Adipocyte (in vitro differentiated cells): Measurements from ENCODE around the gene CDH4.

Experiments used
- DNase-seq: peaks from one replicate; pipeline ENCODE4 v3.0.0-alpha.2; 2015; ENCODE audit warnings: low read depth
- H3K27me3 ChIP-seq: replicated peaks from 2 replicates; pipeline ENCODE4 v1.7.0; 2013; ENCODE audit warnings: mild to moderate bottlenecking, low read length, moderate library complexity; ENCODE audit not compliant: control insufficient read depth, insufficient read depth
- H3K36me3 ChIP-seq: 2 replicates; pipeline ENCODE4 v1.7.0; 2013; ENCODE audit warnings: low read length, mild to moderate bottlenecking, moderate library complexity; ENCODE audit not compliant: control insufficient read depth, insufficient read depth, severe bottlenecking
- H3K4me1 ChIP-seq: 2 replicates; pipeline ENCODE4 v1.7.0; 2013; ENCODE audit warnings: mild to moderate bottlenecking, low read length, moderate library complexity; ENCODE audit not compliant: control insufficient read depth, insufficient read depth
- H3K4me3 ChIP-seq: 2 replicates; pipeline ENCODE4 v1.7.0; 2013; ENCODE audit warnings: mild to moderate bottlenecking, low read length, moderate library complexity
- H3K9ac ChIP-seq: 2 replicates; pipeline ENCODE4 v1.7.0; 2013; ENCODE audit warnings: mild to moderate bottlenecking, low read length, moderate library complexity
- H3K9me3 ChIP-seq: 2 replicates; pipeline ENCODE4 v1.7.0; 2013; ENCODE audit warnings: mild to moderate bottlenecking, low read length, moderate library complexity; ENCODE audit not compliant: control insufficient read depth

CDH4 gene

DNA sequence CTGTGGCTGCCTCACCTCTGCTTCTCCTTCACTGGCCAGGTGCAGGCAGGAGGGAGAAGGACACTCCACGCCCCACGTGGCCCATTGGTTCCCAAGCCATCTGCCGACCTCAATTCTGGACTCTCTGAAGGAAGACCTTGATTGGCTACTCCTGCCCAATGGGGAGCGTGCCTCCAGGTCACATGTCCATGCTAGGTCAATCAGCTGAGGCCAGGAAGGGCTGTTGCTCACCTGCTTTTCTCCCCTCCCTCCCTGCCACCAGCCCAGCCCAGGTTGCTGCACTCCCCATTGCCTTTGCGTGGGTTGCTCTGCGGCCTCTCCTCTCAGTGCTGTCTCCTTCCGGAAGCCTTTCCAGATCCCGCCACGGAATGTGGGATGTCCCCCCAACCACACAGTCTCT lies 21.9 kb upstream of the CDH4 start:
- H3K9me3 ChIP-seq, result no peaks in the 10 kb centered on the region
- no peak overlapping the region for H3K9ac ChIP-seq
- H3K36me3 ChIP-seq, result no peaks in the 10 kb centered on the region
- H3K4me1 ChIP-seq, result no peaks in the 10 kb centered on the region
- H3K4me3 ChIP-seq, result no peak overlapping the region
- DNase-seq, result no peak
- H3K27me3 ChIP-seq, result peaks cover 10% of the 10 kb centered on the region

DNA sequence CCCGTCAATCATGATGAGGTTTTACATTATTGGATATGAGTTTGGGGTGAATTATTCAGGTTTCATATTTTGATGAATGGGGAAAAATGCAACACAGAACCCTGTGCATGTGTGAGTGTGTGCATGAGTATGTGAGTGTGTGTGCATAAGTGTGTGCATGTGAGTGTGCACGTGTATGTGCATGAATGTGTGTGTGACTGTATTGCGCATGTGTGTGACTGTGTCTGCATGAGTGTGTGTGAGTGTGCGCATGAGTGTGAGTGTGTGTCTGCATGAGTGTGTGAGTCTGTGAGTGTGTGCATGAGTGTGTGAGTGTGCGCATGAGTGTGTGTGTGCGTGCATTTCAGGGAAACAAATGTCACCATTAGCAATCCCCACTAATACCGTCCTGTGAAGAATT lies 18.5 kb upstream of the CDH4 start:
- no peak overlapping the region for H3K4me3 ChIP-seq
- no peak overlapping the region for H3K9ac ChIP-seq
- H3K27me3 ChIP-seq, result peaks cover 21% of the 10 kb centered on the region
- no peaks in the 10 kb centered on the region for H3K9me3 ChIP-seq
- no peaks in the 10 kb centered on the region for H3K36me3 ChIP-seq
- H3K4me1 ChIP-seq, result no peaks in the 10 kb centered on the region
- DNase-seq, result no peak

DNA sequence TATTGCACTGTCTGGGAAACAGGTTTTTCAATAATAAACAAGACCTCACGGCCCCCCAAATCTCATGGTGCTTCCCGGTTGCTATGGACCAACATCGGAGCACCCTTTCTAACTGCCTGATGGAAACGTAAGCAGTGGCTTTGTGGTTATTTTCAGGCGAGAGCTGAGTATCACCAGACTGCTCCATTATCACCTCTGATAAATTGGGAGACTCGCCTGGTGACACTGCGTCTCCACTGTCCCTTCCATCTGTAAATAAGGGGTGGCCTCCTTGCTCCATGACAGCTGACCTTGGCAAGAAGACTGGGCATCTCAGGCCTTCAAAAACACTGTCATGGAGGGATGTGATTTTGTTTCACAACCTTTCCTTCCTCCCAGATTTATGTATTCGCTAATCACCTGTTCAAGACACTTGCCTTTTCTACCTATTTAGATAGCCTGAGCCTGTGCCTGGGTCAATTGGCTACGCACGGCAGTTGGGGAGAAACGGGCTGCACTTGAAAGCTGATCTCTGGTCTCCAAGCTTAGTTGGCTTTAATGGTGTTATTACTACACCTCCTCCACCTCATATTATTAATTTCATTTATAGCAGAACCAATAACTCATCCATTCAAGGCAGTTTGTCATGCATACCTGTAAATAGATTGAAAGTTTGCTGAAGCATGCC lies 17.7 kb upstream of the CDH4 start:
- no peak for DNase-seq
- peaks cover 22% of the 10 kb centered on the region for H3K27me3 ChIP-seq
- H3K4me1 ChIP-seq, result no peaks in the 10 kb centered on the region
- no peak overlapping the region for H3K9ac ChIP-seq
- H3K36me3 ChIP-seq, result no peaks in the 10 kb centered on the region
- no peak overlapping the region for H3K4me3 ChIP-seq
- peaks cover 1% of the 10 kb centered on the region for H3K9me3 ChIP-seq

DNA sequence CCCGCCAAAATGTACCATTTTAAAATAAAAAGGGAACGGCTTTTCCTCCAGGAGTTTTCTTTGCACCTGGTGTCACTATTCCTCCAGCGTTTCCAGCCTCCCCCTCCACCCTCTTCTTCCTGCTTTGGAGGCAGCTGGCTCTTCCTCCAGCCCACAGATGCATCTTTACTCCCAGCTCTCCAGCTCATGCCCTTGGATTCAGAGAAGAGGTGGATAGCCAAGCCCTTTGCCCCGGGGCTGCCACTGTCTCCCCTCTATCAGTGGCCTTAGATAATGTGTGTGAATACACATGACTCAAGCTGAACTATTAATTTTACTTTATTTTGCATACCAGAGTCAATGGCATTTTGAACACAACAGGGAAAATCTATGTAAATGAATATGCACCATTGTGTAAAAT lies 15.3 kb upstream of the CDH4 start:
- Histone ChIP-seq H3K4me1 (no peaks in the 10 kb centered on the region), H3K9me3 (peaks cover 22% of the 10 kb centered on the region), H3K9ac (no peak overlapping the region), H3K27me3 (peaks cover 34% of the 10 kb centered on the region), H3K4me3 (no peak overlapping the region), H3K36me3 (no peaks in the 10 kb centered on the region)
- DNase-seq, result no peak

DNA sequence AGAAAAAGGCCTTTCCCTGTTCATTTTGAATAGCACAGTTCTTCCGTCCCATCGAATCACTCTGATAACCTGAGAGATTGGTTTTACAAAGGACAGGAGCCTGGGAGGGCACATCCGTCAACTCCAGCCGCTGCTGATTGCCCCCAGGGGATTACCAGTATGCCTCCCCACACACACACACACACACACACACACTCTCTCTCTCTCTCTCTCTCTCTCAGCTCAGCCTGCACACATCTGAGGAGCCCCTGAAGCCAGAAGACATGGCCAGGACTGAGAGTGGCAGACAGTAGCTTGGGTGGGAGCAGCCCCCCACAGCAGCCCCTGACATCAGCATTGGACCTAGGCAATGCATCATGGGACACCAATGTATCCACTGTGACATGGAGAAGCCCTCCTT lies 13.2 kb upstream of the CDH4 start:
- H3K27me3 ChIP-seq, result peaks cover 42% of the 10 kb centered on the region
- H3K4me1 ChIP-seq, result no peaks in the 10 kb centered on the region
- H3K9ac ChIP-seq, result no peak overlapping the region
- no peak overlapping the region for H3K4me3 ChIP-seq
- no peak for DNase-seq
- H3K36me3 ChIP-seq, result no peaks in the 10 kb centered on the region
- peaks cover 36% of the 10 kb centered on the region for H3K9me3 ChIP-seq

DNA sequence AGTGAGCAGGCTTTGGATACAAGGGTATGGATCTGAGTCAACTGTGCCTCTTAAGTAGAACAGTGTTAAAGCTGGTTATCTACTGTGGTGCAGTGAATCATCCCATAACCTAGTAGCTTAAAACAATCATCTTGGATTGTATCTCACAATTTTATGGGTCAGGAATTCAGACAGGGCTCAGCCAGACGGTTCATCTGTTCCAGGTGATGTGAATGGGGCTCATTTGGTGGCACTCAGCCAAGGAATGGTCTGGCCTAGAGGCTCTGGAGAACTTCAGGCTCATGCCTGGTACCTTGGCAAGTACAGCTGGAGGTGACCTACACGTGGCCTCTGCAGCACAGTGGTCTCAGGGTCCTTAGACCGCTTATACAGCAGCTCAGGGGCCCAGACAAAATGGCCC lies 11.2 kb upstream of the CDH4 start:
- Histone ChIP-seq H3K27me3 (peaks cover 41% of the 10 kb centered on the region), H3K9ac (no peak overlapping the region)

DNA sequence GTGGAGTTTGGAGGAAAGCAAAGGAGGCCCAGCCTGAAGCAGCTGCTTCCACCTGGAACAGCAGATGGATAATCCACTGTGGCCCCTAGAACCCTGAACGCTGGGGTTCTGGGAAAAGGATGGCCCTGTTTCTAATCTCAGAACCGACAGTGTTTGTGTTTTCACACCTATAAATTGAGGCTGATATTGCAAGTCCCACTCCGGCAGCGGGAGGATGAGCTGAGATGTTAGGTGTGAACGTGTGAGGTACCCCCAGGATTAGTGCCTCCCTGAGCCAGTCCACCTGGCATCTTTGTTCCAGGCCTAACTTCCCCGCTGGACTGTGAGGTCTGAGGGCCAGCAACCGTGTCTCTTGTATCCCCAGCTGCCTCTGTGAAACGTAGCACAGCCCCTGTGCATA lies 7.8 kb upstream of the CDH4 start:
- H3K36me3 ChIP-seq, result no peaks in the 10 kb centered on the region
- H3K4me3 ChIP-seq, result no peak overlapping the region
- peaks cover 55% of the 10 kb centered on the region for H3K27me3 ChIP-seq
- no peak for DNase-seq
- no peak overlapping the region for H3K9ac ChIP-seq
- H3K4me1 ChIP-seq, result no peaks in the 10 kb centered on the region
- H3K9me3 ChIP-seq, result peaks cover 36% of the 10 kb centered on the region

More for the DNA sequence above, 11.2 kb upstream of the CDH4 start:
- Histone ChIP-seq H3K9me3 (peaks cover 36% of the 10 kb centered on the region), H3K4me1 (no peaks in the 10 kb centered on the region), H3K4me3 (no peak overlapping the region), H3K36me3 (no peaks in the 10 kb centered on the region)
- DNase-seq, result no peak

DNA sequence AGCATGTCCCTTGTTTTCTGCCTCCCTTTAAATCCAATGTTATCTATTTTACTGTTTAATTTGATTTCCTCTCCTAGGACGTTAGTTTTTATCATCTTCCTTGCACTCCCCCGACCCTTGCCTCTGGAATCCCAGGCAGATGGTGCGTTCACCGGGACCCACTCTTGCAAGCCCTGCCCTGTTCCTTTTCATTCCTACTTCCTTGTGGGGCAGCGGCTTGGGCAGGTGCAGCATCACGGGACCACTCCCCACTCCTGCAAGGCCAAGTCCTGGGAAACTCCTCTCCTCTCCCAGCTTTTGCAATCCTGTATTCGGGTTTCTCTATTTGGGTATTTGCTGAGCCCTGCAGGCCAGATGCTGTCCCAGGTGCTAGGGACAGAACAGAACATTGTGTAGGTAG lies 5.8 kb upstream of the CDH4 start:
- no peak overlapping the region for H3K9ac ChIP-seq
- peaks cover 60% of the 10 kb centered on the region for H3K27me3 ChIP-seq
- peaks cover 18% of the 10 kb centered on the region for H3K9me3 ChIP-seq
- no peaks in the 10 kb centered on the region for H3K36me3 ChIP-seq
- no peak overlapping the region for H3K4me3 ChIP-seq
- no peaks in the 10 kb centered on the region for H3K4me1 ChIP-seq
- DNase-seq, result no peak

DNA sequence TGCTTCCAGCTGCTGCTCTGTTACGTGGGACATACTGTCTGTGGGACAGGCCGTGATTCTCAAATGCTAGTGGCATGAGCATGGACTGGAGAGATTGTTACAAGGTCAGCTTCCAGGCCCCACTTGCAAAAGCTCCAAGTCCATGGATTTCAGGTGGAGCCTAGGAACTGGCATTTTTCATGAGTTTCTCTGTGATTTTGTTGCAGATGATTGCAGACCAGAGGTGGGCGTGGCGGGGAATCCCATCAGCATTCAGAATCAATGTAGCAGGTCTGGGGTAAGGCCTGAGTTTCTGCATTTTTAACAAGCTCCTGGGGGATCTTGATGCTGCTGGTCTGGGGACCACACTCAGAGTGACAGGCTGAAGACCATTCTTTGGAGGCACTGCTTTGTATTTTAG lies 2.4 kb upstream of the CDH4 start:
- DNase-seq, result no peak
- Histone ChIP-seq H3K4me1 (peaks cover 5% of the 10 kb centered on the region), H3K4me3 (no peak overlapping the region), H3K9me3 (no peaks in the 10 kb centered on the region), H3K36me3 (no peaks in the 10 kb centered on the region), H3K9ac (no peak overlapping the region), H3K27me3 (peaks cover 55% of the 10 kb centered on the region)

DNA sequence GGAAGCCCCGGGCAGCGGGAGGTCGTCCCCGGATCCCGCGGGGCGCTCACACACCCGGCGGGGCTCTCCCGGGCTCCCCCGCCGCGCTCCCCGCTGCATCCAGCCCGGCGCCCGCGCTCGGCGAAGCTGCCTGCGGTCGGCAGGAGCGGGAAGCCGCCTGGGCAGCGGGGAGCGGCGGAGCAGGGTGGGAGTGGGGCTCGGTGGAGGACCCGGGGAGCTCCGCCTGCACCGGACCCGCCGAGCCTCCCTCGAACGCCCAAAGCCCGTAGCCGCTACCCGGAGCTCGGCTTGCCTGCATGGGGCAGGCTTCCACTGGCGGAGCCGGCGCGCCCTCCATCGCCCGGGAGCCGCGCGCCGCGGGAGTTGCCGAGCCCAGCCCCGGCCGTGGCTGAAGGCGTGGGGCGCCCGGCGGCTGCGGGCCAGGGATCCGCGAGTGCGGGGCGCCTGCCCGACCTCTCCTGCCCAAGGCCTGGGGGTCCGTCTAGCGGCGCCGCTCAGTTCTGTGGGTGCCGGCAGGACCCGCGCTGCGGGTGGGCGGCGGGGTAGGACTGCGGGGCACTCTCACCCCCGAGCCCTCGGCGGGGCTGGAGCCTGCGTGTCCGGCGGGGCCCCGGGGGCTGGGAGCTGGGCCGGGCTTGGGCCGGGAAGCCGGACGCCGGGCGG lies 671 bp downstream of the CDH4 start:
- DNase-seq, result peak; percentile 37

DNA sequence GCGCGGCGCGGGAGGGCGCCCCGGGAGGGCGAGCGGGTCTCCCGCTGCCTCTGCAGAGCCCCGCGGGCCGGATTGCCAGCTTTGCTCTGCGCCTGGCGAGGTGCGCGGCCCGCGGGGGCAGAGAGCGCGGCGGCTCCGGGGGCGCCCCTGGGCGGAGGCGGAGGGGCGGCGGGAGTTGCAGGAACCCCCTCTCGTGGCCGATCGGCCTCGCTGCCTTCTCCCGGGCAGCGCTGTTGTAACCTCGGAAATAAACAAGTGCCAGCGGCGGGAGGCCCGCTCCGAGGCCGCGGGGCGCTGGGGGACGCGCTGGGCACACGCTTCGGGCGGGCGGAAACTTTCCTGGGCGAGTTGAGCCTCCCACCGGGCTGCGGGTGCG lies 1.2 kb downstream of the CDH4 start:
- peak; percentile 41 for DNase-seq
- Histone ChIP-seq H3K4me3 (peak overlapping the region; percentile 78), H3K9me3 (no peaks in the 10 kb centered on the region), H3K4me1 (peaks cover 5% of the 10 kb centered on the region), H3K9ac (no peak overlapping the region), H3K27me3 (peaks cover 34% of the 10 kb centered on the region), H3K36me3 (no peaks in the 10 kb centered on the region)

More for the DNA sequence above, 671 bp downstream of the CDH4 start:
- no peak overlapping the region for H3K9ac ChIP-seq
- no peaks in the 10 kb centered on the region for H3K9me3 ChIP-seq
- peaks cover 5% of the 10 kb centered on the region for H3K4me1 ChIP-seq
- no peaks in the 10 kb centered on the region for H3K36me3 ChIP-seq
- H3K4me3 ChIP-seq, result peak overlapping the region; percentile 78
- H3K27me3 ChIP-seq, result peaks cover 38% of the 10 kb centered on the region
